GM21737 (cell line): Measurements from ENCODE around the gene GPS2.

Experiments
- ATAC-seq: cut with Tn5 transposase; IDR thresholded peaks from one replicate; pipeline ENCODE4 v1.9.1; 2021; ENCODE audit warnings: mild to moderate bottlenecking, moderate library complexity; ENCODE audit not compliant: unreplicated experiment

Gene GPS2, protein sequence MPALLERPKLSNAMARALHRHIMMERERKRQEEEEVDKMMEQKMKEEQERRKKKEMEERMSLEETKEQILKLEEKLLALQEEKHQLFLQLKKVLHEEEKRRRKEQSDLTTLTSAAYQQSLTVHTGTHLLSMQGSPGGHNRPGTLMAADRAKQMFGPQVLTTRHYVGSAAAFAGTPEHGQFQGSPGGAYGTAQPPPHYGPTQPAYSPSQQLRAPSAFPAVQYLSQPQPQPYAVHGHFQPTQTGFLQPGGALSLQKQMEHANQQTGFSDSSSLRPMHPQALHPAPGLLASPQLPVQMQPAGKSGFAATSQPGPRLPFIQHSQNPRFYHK

DNA sequence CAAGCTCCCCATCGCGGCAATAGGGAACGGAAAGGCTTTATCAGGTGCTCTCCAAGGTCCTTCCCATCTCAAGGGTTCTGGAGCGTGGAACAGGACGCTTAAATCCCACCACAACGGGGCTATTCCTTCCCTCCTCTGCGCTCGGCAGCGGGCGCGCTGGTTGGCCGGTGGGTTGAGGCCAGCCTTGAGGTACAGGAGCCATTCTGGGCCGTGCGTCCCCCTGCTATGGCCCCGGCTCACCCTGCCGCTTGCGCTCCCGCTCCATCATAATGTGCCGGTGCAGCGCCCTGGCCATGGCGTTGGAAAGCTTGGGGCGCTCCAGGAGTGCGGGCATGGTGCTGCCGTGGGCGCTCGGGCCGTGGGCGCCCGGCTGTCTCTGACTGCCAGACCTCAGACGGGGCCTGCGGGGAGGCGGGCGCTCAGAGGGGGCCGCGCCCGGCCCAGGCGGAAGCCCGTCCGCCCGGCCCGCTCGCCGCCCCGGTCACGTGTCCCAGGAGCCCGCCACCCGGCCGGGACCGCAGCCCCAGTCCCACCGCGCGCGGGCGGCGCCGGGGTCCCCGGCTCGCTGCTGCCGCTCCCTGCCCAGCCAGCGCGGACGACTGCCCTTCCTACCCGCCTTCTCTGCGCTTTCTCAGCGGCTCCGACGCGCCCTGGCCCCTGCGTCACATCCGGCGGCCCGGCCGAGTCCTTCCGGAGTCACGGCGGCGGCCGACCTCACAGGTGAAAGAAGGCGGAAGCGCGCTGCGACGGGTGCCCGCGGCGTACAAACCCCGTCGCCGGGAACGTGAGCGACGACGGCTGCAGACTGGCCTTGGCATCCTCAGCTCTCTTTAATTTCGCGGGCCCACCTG lies at the start of gene GPS2:
TSS of gene GPS2 (minus strand) at position 642 of the 851 bp plus-strand sequence. CDS start at position 334, 308 bp downstream.
- ATAC-seq = peak; percentile 65

DNA sequence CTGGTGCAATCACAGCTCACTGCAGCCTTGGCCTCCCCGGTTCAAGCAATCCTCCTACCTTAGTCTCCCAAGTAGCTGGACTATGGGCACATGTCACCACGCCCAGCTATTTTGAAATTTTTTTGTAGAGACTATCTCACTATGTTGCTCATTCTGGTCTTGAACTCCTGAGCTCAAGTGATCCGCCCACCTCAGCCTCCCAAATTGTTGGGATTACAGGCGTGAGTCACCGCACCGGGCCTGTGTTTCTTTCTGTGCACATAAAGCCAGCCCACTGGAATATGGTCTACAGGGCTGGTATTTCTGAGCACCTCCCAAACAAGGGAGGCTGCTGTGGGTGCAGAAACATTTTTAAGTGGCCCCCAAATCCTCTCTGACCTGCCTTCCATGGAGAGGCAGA lies 48.2 kb upstream of the GPS2 start:
- ATAC-seq = no peak

DNA sequence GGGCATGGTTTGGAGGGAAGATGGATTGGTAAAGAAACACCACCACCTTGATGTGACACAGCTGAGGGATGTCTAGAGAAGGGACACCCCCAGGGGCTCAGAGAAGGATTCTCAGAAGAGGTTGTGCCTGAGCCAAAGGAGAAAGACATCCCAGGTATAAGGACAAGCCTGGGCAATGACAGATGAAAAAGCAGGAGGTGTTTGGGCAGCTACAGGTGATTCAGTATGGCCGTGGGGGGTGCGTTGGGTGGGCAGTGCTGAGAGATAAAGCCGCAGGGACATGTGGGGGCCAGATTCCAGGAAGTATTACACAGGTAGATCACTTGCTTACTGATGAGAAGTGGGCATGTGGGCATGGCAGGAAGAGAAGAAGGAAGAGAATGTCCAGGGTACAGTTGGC lies 46.7 kb upstream of the GPS2 start:
- no peak for ATAC-seq

DNA sequence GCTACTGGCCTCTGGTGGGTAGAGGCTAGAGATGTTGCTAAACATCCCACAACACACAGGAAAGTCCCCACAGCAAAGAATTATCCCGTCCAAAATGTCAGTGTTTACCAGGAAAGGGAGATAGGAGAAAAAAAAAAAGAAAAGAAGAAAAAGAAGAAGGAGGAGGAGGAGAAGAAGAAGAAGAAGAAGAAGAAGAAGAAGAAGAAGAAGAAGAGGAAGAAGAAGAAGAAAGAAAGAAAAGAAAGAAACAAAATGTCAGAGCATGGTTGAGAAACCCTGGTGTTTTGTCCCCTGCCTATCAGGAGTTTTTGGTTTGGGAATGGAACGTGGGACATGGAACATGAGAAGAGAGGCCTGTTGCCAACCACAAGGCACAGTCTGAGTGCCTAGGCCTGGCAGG lies 42.2 kb upstream of the GPS2 start:
- ATAC-seq = no peak

DNA sequence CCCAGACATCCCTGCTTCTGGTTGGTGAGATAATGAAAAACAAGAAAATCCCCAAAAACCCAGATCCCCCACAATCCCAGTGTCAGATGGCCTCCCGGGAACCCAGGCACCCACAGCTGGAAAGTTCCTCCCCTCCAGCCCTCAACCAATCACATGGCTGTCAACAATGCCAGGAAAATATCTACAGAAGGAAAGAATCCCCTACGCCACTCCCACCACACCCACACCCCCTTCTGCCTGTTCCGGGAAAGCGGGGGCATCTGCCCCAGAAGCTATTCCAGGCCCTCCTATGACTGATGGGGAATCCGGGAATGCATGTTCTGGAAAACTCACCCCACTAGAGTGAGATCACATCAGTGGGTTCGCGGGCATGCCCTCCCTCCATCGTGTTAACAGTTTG lies 41.6 kb upstream of the GPS2 start:
- ATAC-seq = no peak

DNA sequence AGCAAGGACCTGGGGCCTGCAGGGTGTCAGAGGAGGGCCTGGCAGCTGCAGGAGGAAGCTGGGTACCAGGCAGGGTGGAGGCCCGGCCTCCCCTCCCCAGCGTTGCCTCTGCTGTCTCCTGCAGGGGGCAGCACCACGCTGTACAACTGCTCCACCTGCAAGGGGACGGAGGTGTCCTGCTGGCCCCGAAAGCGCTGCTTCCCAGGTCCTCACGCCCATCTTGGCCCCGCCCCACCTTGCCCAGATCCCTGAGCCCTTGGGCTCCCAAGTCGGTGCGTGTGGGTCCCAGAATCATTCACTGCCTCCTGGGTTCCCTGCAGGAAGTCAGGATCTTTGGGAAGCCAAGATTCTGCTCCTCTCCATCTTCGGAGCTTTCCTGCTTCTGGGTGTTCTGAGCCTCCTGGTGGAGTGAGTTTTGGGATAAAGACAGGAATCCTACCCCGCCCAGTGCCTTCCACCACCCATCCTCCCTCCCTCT lies 41.0 kb upstream of the GPS2 start:
- no peak for ATAC-seq

DNA sequence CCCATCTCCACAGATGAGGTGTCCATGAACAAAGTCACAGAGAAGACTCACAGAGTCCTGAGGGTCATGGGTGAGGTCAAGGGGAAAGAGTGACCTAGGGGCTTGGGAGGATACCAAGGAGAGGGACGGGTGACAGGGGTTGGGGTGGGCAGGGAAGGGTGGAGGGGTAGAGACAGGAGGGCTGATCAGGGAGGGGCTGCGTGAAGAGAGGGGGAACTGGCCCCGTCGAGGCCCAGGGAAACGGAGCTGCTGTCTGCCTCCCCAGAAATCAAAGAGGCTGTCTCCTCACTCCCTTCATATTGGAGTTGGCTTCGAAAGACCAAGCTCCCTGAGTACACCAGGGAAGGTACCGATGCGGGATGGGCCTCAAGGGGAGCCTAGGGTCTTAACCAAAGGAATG lies 40.4 kb upstream of the GPS2 start:
- ATAC-seq = no peak

DNA sequence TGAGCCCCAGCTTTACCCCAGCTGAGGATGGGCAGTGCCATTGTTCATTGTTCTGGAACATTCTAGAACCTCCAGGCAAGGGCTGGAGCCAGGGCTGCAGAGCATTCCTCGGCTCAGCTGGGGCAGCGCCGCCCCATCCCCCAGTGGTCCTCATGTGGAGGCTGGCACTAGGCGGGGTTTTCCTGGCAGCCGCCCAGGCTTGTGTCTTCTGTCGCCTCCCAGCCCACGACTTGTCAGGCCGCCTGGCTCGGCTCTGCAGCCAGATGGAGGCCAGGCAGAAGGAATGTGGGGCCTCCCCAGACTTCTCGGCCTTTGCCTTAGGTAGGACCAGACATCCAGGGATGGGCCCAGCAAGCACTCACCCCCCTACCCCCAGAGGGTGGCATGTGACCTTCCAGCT lies 39.9 kb upstream of the GPS2 start, which contains the start of gene TMEM95:
TSS of gene TMEM95 (plus strand) at position 104 of the 400 bp plus-strand sequence. CDS start at position 153, 49 bp downstream.
- no peak for ATAC-seq

DNA sequence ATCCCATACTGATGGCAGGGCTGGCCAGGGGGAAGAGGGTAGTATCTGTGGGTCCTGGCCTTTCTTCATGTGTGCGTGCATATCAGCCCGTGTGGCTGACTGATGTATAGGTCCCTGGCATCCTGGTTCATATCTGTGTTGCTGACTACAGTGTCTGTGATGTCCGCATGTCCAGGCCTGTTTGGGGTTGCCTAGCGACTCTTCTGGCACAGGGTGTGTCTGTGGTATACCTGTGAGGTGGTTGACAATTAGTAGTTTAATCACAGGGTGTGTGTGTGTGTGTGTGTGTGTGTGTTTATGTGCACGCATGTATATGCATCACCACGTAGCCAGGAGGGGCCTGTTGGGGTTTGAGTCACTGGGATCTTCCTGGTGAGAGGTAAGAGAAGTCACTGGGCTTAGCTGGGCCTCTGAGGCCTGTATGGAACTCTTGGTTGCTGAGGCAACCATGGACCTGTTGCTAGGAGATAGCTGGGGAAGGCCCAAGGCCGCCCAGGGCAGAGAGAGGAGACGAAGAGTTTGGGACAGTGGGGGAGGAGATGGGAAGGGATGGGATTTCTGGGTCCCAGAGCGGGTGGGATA lies 39.2 kb upstream of the GPS2 start:
- no peak for ATAC-seq

DNA sequence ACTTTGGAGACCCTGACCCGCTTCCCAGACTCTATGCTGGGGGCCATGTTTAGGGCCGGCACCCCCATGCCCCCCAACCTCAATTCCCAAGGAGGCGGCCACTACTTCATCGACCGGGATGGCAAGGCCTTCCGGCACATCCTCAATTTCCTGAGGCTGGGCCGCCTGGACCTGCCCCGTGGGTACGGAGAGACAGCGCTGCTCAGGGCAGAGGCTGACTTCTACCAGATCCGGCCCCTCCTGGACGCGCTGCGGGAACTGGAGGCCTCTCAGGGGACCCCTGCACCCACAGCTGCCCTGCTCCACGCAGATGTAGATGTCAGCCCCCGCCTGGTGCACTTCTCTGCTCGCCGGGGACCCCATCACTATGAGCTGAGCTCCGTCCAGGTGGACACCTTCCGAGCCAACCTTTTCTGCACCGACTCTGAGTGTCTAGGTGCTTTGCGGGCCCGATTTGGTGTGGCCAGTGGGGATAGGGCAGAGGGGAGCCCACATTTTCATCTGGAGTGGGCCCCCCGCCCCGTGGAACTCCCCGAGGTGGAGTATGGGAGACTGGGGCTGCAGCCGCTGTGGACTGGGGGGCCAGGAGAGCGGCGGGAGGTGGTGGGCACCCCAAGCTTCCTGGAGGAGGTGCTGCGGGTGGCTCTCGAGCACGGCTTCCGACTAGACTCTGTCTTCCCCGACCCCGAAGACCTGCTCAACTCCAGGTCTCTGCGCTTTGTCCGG lies 37.9 kb upstream of the GPS2 start:
- no peak for ATAC-seq

DNA sequence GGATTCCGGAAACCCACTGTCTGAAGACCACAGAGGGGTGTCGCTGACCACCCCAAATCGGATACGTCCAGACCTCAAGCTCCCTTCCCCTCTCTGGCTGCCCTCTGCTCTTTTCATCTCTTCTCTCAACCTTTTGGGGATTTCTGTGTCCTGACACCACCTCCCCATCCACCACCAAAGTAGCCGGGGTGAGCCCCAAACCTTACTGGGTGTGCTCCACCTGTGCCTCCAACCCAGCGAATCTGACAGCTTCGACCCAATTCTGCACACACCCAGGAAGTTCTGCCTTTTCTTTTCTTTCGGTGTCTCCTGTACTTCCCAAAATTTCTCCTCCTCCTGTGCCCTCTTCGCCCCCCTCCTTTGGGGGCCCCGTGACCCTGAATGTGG lies 37.3 kb upstream of the GPS2 start:
- ATAC-seq = no peak

DNA sequence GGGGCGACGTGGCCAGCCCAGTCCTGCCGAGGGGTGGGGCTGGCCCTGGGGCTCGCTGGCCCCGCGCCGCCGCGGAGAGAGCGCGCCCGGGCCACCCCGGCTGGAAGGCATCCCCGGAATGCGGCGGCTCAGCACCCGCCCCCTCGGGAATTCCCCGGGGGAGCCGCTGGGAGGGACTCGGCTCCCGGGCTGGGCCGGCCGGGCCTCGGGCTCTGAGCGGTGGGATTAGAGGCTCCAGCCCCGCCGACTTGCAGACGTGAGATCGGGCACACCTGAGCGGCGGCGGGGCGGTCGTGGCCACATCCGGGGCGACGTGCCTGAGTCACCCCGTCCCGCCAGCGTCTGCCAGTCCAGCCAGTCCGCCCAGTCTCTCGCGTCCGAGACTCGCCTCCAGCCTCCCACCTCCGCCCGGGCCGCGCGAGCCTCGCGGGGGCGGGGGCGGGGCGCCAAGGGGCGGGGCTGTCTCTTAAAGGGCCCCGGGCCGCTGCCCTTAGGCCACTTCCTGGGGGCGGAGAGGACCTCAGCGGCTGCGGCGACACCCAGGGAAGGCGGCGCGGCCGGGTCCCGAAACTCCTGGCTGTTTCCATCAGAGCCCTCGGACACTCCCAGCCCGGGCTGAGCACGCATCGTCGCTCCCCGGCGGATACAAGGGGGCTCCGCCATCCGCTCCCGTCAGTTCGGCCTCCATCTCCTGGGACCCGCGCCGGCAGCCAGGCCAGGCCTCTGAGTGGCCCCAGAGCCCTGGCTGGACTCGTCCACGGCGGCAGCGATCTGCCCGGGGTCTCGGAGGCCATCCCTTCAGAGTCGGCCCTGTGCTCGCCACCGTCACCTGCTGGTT lies 36.7 kb upstream of the GPS2 start, which contains the start of gene KCTD11:
TSS of gene KCTD11 (plus strand) at position 498 of the 838 bp plus-strand sequence.
- ATAC-seq = peak; percentile 54

DNA sequence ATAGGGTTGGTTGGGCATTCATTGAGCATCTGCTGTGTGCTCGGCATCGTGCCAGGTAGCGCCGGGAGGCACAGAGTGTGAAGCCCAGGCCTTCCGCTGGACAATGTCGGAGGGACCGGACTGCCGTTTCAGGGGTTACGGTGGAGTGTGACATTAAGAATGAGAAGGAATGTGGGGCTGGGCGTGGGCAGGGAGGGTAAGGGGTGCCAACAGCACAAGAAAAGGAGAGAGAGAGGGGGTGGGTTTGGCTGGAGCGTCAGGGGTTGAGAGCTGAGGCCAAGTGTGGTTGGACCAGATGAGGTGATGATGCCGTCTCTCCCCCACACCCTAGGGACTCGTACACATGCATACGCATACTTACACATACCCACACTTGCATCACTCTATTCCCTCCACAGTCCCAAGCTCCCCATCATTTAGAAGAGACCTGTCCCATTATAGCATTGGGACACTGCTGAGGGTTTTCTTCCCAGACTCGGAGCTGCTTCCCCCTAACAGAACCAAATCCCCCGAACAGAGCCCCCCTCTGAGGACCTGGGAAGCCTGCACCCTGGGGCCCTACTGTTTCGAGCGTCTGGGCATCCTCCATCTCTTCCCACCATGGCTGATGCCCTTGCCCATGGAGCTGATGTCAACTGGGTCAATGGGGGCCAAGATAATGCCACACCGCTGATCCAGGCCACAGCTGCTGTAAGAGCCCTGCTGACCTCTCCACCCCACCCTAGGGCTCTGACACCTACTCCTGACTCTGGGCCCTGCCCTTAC lies 33.5 kb upstream of the GPS2 start:
- no peak for ATAC-seq

DNA sequence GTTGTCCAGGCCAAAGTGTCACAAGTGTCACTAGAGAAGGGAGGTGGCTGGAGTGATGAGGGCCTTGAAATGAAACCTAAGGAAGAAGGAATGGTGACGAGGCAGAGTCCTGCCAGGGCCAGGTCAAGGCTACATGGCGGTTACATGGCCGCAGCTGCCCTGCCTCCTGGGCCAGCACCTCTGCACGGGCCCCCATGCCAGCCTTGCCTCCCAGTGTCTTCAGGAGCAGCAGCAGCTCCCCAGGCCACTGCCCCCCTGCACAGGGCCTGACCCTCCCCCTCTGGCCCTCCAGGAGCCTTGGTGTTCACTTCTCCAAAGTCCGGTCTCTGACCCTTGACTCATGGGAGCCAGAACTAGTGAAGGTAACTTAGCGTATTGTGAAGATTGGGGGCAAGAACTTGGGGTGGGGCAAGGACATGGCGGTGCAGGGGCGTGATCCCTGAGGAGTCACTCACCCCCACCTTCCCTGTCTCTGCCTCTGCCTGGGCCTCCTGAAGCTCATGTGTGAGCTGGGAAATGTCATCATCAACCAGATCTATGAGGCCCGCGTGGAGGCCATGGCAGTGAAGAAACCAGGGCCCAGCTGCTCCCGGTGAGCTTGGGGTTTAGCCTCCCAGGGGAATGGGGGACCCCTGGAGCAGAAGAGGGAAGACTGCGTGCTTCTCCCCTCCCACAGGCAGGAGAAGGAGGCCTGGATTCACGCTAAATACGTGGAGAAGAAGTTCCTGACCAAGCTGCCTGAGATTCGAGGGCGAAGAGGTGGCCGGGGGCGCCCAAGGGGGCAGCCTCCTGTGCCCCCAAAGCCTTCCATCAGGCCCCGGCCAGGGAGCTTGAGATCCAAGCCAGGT lies 32.7 kb upstream of the GPS2 start:
- ATAC-seq = no peak

DNA sequence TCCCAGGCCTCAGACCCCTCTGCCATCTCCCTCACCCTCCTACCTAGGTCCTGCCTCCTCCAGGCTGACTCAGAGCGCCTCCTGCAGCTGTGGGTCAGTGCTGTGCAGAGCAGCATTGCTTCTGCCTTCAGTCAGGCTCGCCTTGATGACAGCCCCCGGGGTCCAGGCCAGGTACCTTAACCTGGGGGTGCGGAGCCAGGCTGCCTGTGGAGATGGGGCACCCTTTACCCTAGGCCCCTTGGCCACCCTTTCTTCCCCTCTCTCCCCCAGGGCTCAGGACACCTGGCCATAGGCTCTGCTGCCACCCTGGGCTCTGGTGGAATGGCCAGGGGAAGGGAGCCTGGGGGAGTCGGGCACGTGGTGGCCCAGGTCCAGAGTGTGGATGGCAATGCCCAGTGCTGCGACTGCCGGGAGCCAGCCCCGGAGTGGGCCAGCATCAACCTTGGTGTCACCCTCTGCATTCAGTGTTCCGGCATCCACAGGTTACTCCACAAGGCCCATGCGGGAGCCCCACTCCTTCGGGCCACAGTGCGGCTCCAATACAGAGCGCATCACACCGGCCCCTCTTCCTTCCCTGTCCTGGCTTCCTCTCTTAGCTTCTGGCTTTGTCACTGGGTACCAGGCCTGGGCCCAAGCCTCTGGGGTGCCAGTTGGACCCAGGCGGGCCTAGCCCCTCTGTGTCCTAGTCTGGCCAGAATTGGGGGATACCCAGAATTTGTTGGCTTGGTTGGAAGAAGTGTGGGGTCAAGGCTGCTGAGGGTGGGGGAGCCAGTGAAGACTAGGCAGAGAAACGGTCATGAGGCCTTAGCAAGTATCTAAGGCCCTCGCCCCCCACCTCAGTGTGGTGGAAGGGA lies 31.8 kb upstream of the GPS2 start:
- no peak for ATAC-seq

DNA sequence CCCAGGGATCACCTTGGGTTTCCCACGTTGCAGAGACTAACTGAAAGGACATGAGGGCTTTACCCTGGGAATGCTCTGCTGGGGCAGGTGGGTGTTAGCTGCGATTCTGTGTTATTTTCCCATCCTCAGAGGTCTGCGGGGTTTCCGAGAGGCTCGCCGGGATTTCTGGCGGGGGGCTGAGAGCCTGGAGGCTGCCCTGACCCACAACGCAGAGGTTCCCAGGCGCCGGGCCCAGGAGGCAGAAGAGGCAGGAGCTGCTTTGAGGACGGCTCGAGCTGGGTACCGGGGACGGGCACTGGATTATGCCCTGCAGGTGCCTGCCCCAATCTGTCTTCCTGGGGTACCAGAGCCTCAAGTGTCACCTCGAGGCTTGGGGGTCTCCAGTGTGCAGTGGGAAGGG lies 28.1 kb upstream of the GPS2 start:
- no peak for ATAC-seq

DNA sequence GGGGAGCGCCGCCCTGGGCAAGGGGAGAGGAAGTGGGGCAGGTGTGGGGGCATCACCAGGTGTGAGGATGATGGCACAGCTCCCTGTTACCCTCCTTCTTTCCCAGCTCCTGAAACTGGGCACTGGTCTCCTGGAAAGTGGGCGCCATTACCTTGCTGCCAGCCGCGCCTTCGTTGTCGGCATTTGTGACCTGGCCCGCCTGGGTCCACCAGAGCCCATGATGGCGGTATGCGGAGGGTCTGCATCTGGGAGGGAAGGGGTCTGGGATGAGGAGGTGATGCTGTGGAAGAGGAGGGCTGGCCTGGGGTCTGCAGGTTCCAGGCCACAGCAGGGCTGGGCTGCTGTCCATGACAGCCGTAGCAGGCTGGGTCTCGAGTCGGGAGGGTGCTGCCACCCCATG lies 26.7 kb upstream of the GPS2 start:
- no peak for ATAC-seq
